Activated CD4-positive, alpha-beta T cell treated with anti-CD3 and anti-CD28 coated beads, Interleukin-2, amount 50 U/mL, for 1 hour (primary cell): ENCODE results near the gene PRRG2.
"Not testable (repeated sequence)": the region's sequence is repeated elsewhere in the genome, so short reads cannot be mapped to it uniquely, and the experiment has no call there.

Experiments used
- DNase-seq: peaks from one replicate; pipeline ENCODE4 v3.0.0-alpha.2; 2020

Gene PRRG2

GRCh38 chr19:49614096-49614833 lies 33.1 kb downstream of the PRRG2 start:
- no peak for DNase-seq

GRCh38 chr19:49615861-49616260 lies 34.7 kb downstream of the PRRG2 start:
- no peak for DNase-seq

- DNase-seq = no peak
Measured at GRCh38 chr19:49616532-49616931, 35.4 kb downstream of the PRRG2 start.

- no peak for DNase-seq
Measured at GRCh38 chr19:49616945-49617344, 35.8 kb downstream of the PRRG2 start.

GRCh38 chr19:49617860-49618259 lies 36.7 kb downstream of the PRRG2 start:
- DNase-seq = not testable (repeated sequence)

GRCh38 chr19:49624967-49625910 lies 44.1 kb downstream of the PRRG2 start:
- no peak for DNase-seq

- DNase-seq = no peak
Measured at GRCh38 chr19:49626226-49626625, 45.1 kb downstream of the PRRG2 start.

- DNase-seq = no peak
Measured at GRCh38 chr19:49629659-49630058, 48.5 kb downstream of the PRRG2 start.

- no peak for DNase-seq
Measured at GRCh38 chr19:49631014-49631588, 50.0 kb downstream of the PRRG2 start.

- DNase-seq = no peak
Measured at GRCh38 chr19:49631610-49632192, 50.6 kb downstream of the PRRG2 start.

GRCh38 chr19:49632576-49632975 lies 51.5 kb downstream of the PRRG2 start:
- DNase-seq = no peak

- not testable (repeated sequence) for DNase-seq
Measured at GRCh38 chr19:49633273-49633672, 52.2 kb downstream of the PRRG2 start.

GRCh38 chr19:49635530-49636232 lies 54.6 kb downstream of the PRRG2 start:
- no peak for DNase-seq

- no peak for DNase-seq
Measured at GRCh38 chr19:49636233-49636932, 55.3 kb downstream of the PRRG2 start.

GRCh38 chr19:49637821-49638738 lies 57.0 kb downstream of the PRRG2 start:
- DNase-seq = no peak

- DNase-seq = no peak
Measured at GRCh38 chr19:49639401-49640112, 58.4 kb downstream of the PRRG2 start.

GRCh38 chr19:49640113-49640898 lies 59.2 kb downstream of the PRRG2 start, which contains the start of gene RRAS:
Gene RRAS (minus strand): TSS chr19:49640143. CDS start chr19:49640098, 45 bp downstream.
- DNase-seq = peak; percentile 99
